ENCODE results near the gene ZCCHC3. TPM values are rescaled to one million over a fixed set of nuclear protein-coding genes. Genes with fewer than 3 reads are reported as not detected.

The ZCCHC3 gene
- polyA plus RNA-seq, 2 of the 4 experiments (the other 2 are of a cell fraction) = 17.4 to 17.7 TPM

DNA sequence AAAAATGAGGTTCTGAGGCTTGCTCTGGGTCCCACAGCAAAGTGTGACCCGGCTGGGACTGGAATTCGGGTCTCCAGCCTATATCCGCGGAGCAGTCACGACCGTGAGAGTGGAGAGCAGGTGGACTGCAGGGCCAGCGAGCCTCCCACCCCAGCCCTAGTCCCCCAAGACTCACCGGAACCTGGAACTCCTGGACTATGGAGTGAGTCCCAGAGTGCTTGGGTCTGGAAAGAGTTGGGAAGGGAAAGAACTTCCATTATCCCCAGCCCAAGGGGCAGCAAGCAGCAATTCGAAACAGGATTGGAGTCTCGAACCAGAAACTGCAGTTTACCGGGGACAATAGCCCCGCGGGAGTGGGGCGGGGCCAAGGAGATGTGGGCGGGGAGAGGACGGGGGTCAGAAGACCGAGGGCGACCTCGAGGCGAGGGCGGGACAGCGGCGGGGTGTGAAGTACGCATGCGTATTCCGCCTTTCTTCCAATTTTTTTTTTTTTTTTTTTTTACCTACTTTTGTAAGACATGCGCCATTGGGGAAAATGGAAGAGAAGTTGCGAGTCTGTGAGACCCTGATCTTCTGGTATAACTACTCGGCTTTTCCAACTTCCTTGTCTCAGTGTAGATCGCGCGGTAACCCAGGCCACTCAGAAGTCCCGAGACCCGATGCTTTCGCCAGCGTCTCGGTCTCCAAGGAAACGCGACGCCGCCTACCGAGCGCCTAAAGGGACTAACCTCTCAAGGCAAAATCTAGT, 7.1 kb upstream of the ZCCHC3 start, which contains the start of gene C20orf96:
Gene C20orf96, minus strand, starts transcription at position 667 of the 748 bp plus-strand sequence. Its CDS starts 140 bp downstream, at position 527.
- DNase-seq (ENCODE audit: low read depth in 1 of 2, low spot score in 1 of 2) = peak; percentile 97 to 98
- Histone ChIP-seq H3K9me3 (no peaks in the 10 kb centered on the region), H3K27ac (peak within 1 kb of the TSS; percentile 79 to 85), H3K4me2 (peak within 1 kb of the TSS; percentile 82), H3K4me1 (peaks cover 10% of the 10 kb centered on the region), H3K4me3 (peak within 1 kb of the TSS; percentile 62)
- ChIA-PET CTCF (interaction anchor here (1.3 to 3.3 kb wide), 2 partner anchors 23 to 41 kb away, joined by 11 to 14 read pairs; no protein-coding TSS in a partner anchor), POLR2A (no interaction called here)
- peak; percentile 70 for FAIRE-seq
- ATAC-seq = peak; percentile 95 to 97
- TF ChIP-seq MYC (IDR thresholded peaks at IDR 0.05; ENCODE audit: borderline replicate concordance, low read length) = peak; percentile 45
- no peak for TF ChIP-seq SMC3 (IDR thresholded peaks at IDR 0.05)
- no peak for TF ChIP-seq NPAS2 (CRISPR knock-in tag; IDR thresholded peaks at IDR 0.05; ENCODE audit: borderline replicate concordance)
- TF ChIP-seq, protein P1, sequence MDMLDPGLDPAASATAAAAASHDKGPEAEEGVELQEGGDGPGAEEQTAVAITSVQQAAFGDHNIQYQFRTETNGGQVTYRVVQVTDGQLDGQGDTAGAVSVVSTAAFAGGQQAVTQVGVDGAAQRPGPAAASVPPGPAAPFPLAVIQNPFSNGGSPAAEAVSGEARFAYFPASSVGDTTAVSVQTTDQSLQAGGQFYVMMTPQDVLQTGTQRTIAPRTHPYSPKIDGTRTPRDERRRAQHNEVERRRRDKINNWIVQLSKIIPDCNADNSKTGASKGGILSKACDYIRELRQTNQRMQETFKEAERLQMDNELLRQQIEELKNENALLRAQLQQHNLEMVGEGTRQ (IDR thresholded peaks at IDR 0.05) = no peak
- TF ChIP-seq, protein P2, sequence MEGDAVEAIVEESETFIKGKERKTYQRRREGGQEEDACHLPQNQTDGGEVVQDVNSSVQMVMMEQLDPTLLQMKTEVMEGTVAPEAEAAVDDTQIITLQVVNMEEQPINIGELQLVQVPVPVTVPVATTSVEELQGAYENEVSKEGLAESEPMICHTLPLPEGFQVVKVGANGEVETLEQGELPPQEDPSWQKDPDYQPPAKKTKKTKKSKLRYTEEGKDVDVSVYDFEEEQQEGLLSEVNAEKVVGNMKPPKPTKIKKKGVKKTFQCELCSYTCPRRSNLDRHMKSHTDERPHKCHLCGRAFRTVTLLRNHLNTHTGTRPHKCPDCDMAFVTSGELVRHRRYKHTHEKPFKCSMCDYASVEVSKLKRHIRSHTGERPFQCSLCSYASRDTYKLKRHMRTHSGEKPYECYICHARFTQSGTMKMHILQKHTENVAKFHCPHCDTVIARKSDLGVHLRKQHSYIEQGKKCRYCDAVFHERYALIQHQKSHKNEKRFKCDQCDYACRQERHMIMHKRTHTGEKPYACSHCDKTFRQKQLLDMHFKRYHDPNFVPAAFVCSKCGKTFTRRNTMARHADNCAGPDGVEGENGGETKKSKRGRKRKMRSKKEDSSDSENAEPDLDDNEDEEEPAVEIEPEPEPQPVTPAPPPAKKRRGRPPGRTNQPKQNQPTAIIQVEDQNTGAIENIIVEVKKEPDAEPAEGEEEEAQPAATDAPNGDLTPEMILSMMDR (IDR thresholded peaks at IDR 0.05) = peak; percentile 15; the same call in 1 of the 3 replicates
- TF ChIP-seq, protein P3, sequence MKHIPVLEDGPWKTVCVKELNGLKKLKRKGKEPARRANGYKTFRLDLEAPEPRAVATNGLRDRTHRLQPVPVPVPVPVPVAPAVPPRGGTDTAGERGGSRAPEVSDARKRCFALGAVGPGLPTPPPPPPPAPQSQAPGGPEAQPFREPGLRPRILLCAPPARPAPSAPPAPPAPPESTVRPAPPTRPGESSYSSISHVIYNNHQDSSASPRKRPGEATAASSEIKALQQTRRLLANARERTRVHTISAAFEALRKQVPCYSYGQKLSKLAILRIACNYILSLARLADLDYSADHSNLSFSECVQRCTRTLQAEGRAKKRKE (CRISPR knock-in tag; IDR thresholded peaks at IDR 0.05; ENCODE audit: low read depth) = no peak
- TF ChIP-seq HOXA7 (CRISPR knock-in tag; IDR thresholded peaks at IDR 0.05) = no peak
- TF ChIP-seq HDAC2 (IDR thresholded peaks at IDR 0.05) = no peak
- TF ChIP-seq GATA3 (IDR thresholded peaks at IDR 0.05; ENCODE audit: borderline replicate concordance) = 0 out of 2 replicates have a peak, but pooled peaks have one; percentile 4
- peak; percentile 35; the same call in 1 of the 2 replicates for TF ChIP-seq PHF8 (IDR thresholded peaks at IDR 0.05; ENCODE audit: borderline replicate concordance, low read depth)
- no peak for TF ChIP-seq RAD21 (conservative IDR thresholded peaks at IDR 0.05 in 1 of 2, IDR thresholded peaks at IDR 0.05 in 1 of 2)
- TF ChIP-seq TP53 (CRISPR knock-in tag; IDR thresholded peaks at IDR 0.05) = no peak
- TF ChIP-seq KDM5A (IDR thresholded peaks at IDR 0.05) = no peak
- TF ChIP-seq POLR2A (IDR thresholded peaks at IDR 0.05; ENCODE audit: low read length) = peak; percentile 40
- TF ChIP-seq CBX8 (IDR thresholded peaks at IDR 0.05) = no peak
- TF ChIP-seq, protein P4, sequence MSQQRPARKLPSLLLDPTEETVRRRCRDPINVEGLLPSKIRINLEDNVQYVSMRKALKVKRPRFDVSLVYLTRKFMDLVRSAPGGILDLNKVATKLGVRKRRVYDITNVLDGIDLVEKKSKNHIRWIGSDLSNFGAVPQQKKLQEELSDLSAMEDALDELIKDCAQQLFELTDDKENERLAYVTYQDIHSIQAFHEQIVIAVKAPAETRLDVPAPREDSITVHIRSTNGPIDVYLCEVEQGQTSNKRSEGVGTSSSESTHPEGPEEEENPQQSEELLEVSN (IDR thresholded peaks at IDR 0.05; ENCODE audit: borderline replicate concordance, low read depth) = peak; percentile 93
- no peak for TF ChIP-seq ESRRA (IDR thresholded peaks at IDR 0.05; ENCODE audit: borderline replicate concordance, low read length)
- TF ChIP-seq CHD2 (IDR thresholded peaks at IDR 0.05; ENCODE audit: low read length, partially characterized antibody) = peak; percentile 77
- TF ChIP-seq, protein P5, sequence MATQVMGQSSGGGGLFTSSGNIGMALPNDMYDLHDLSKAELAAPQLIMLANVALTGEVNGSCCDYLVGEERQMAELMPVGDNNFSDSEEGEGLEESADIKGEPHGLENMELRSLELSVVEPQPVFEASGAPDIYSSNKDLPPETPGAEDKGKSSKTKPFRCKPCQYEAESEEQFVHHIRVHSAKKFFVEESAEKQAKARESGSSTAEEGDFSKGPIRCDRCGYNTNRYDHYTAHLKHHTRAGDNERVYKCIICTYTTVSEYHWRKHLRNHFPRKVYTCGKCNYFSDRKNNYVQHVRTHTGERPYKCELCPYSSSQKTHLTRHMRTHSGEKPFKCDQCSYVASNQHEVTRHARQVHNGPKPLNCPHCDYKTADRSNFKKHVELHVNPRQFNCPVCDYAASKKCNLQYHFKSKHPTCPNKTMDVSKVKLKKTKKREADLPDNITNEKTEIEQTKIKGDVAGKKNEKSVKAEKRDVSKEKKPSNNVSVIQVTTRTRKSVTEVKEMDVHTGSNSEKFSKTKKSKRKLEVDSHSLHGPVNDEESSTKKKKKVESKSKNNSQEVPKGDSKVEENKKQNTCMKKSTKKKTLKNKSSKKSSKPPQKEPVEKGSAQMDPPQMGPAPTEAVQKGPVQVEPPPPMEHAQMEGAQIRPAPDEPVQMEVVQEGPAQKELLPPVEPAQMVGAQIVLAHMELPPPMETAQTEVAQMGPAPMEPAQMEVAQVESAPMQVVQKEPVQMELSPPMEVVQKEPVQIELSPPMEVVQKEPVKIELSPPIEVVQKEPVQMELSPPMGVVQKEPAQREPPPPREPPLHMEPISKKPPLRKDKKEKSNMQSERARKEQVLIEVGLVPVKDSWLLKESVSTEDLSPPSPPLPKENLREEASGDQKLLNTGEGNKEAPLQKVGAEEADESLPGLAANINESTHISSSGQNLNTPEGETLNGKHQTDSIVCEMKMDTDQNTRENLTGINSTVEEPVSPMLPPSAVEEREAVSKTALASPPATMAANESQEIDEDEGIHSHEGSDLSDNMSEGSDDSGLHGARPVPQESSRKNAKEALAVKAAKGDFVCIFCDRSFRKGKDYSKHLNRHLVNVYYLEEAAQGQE (IDR thresholded peaks at IDR 0.05) = peak; percentile 78
- TF ChIP-seq, protein P6, sequence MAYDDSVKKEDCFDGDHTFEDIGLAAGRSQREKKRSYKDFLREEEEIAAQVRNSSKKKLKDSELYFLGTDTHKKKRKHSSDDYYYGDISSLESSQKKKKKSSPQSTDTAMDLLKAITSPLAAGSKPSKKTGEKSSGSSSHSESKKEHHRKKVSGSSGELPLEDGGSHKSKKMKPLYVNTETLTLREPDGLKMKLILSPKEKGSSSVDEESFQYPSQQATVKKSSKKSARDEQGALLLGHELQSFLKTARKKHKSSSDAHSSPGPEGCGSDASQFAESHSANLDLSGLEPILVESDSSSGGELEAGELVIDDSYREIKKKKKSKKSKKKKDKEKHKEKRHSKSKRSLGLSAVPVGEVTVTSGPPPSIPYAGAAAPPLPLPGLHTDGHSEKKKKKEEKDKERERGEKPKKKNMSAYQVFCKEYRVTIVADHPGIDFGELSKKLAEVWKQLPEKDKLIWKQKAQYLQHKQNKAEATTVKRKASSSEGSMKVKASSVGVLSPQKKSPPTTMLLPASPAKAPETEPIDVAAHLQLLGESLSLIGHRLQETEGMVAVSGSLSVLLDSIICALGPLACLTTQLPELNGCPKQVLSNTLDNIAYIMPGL (CRISPR knock-in tag; IDR thresholded peaks at IDR 0.05; ENCODE audit: borderline replicate concordance) = no peak
- no peak for TF ChIP-seq RARB (CRISPR knock-in tag; IDR thresholded peaks at IDR 0.05)
- TF ChIP-seq, protein P7, sequence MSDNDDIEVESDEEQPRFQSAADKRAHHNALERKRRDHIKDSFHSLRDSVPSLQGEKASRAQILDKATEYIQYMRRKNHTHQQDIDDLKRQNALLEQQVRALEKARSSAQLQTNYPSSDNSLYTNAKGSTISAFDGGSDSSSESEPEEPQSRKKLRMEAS (IDR thresholded peaks at IDR 0.05) = peak; percentile 59
- under 1% methylated on average over 43 of the region's 43 CpGs for WGBS (ENCODE audit: missing lambda C conversion rate)
